Progenitor cell of endocrine pancreas (in vitro differentiated cells): Measurements from ENCODE around the gene CLEC10A. TPM values are rescaled to one million over a fixed set of nuclear protein-coding genes. Genes with fewer than 3 reads are reported as not detected.
"Not testable (repeated sequence)": the region's sequence is repeated elsewhere in the genome, so short reads cannot be mapped to it uniquely, and the experiment has no call there.

ENCODE experiments used
- DNase-seq: peaks from one replicate; pipeline ENCODE4 v3.0.0; 2021; ENCODE audit warnings: low spot score; ENCODE audit not compliant: unreplicated experiment
- H3K27ac Mint-ChIP-seq: 2 replicates; pipeline ENCODE4 v1.8.0; 2021; ENCODE audit warnings: mild to moderate bottlenecking, moderate library complexity, mixed read lengths
- H3K27me3 Mint-ChIP-seq: 2 replicates; pipeline ENCODE4 v1.8.0; 2021; ENCODE audit warnings: mixed read lengths
- H3K36me3 Mint-ChIP-seq: 2 replicates; pipeline ENCODE4 v1.8.0; 2022; ENCODE audit warnings: mixed read lengths; ENCODE audit not compliant: insufficient read depth
- H3K4me1 Mint-ChIP-seq: 2 replicates; pipeline ENCODE4 v1.8.0; 2021; ENCODE audit warnings: low read depth, mixed read lengths
- H3K4me3 Mint-ChIP-seq: 2 replicates; pipeline ENCODE4 v1.8.0; 2021; ENCODE audit warnings: low read depth, mild to moderate bottlenecking, moderate library complexity, mixed read lengths
- H3K9me3 Mint-ChIP-seq: 2 replicates; pipeline ENCODE4 v1.8.0; 2021; ENCODE audit warnings: low read depth, mixed read lengths
- long read RNA-seq: library from polyadenylated mRNA; unstranded; transcript quantifications from one replicate; pipeline ENCODE4 v2.0.0, GENCODE V29; 2020
- total RNA-seq: library from RNA; stranded (reverse); gene quantifications from 2 replicates; pipeline ENCODE4 v1.2.1, GENCODE V29; 2021
- TF ChIP-seq, protein P1 (sequence below): fragments of 200-600 bp; sonication (generic); IDR thresholded peaks from one replicate; pipeline ENCODE4 v1.5.0; 2021; ENCODE audit warnings: antibody characterized with exemption, mild to moderate bottlenecking; ENCODE audit not compliant: unreplicated experiment

The CLEC10A gene, protein sequence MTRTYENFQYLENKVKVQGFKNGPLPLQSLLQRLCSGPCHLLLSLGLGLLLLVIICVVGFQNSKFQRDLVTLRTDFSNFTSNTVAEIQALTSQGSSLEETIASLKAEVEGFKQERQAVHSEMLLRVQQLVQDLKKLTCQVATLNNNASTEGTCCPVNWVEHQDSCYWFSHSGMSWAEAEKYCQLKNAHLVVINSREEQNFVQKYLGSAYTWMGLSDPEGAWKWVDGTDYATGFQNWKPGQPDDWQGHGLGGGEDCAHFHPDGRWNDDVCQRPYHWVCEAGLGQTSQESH
- total RNA-seq, result not detected in 2 replicates
- long read RNA-seq, result 0 reads

DNA sequence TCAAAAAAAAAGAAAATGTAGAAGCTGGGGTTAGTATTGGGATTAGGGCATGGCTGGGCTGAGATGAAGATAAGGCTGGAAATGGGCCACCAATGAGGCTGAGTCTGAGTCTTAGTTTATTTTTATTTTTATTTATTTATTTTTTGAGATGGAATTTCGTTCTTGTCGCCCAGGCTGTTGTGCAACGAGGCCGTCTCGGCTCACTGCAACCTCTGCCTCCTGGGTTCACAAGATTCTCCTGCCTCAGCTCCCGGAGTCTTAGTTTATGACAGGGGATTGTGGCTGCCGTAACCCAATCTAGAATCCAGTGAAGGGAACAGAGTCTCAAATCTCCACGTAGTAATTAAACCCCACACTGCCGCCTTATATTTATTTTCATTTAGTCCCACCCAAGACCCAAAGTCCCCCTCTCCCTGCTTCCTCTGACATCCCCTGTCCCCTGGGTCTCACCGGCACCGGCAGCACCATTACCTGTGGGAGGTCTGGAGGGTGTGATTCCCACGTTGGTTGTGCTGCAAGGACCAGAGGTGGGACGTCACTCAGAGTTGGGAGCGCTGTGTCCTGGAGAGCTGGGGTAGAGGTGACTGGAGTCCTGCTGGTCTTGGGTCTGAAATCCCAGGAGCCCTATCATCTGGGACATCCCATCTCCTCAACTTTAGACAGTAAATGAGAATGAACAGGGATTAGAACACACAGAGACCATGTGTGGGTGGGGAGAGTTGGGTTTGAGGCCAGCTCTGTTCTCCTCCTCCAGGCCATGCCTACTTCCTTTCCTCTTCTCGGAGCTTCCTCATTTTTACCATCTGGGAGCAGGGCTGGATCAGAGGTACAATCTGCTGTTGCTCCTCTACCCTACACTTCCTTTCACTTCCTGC, at the start of gene CLEC10A:
Gene CLEC10A, minus strand, starts transcription at position 671 of the 875 bp plus-strand sequence. CDS start 1,439 bp downstream, outside the sequence.
- Mint-ChIP-seq H3K4me3 (no peak within 1 kb of the TSS), H3K27me3 (peaks cover 8% of the 10 kb centered on the region), H3K27ac (no peak within 1 kb of the TSS), H3K9me3 (no peaks in the 10 kb centered on the region), H3K36me3 (no peaks in the 10 kb centered on the region), H3K4me1 (no peaks in the 10 kb centered on the region)
- TF ChIP-seq, protein P1, sequence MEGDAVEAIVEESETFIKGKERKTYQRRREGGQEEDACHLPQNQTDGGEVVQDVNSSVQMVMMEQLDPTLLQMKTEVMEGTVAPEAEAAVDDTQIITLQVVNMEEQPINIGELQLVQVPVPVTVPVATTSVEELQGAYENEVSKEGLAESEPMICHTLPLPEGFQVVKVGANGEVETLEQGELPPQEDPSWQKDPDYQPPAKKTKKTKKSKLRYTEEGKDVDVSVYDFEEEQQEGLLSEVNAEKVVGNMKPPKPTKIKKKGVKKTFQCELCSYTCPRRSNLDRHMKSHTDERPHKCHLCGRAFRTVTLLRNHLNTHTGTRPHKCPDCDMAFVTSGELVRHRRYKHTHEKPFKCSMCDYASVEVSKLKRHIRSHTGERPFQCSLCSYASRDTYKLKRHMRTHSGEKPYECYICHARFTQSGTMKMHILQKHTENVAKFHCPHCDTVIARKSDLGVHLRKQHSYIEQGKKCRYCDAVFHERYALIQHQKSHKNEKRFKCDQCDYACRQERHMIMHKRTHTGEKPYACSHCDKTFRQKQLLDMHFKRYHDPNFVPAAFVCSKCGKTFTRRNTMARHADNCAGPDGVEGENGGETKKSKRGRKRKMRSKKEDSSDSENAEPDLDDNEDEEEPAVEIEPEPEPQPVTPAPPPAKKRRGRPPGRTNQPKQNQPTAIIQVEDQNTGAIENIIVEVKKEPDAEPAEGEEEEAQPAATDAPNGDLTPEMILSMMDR, result no peak
- no peak for DNase-seq

DNA sequence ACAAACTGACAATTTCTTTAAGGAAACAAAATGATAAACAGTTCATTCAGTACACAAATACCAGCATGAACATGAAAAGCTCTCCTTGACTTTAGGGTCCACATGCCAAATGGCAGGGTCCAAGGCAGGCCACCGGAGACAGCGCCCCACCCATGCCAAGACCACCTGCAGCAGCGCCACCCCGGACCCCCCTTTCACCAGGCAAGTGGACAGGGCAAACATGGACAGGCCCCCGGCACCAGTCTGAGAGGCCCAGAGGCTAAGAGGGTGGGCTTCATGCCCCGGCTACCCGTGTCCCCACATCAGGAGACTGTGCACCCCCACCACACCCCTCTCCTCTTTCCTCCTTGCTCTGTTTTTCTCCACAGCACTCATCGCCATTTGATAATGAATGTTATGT, 49.3 kb upstream of the CLEC10A start:
- peaks cover 21% of the 10 kb centered on the region for H3K4me1 Mint-ChIP-seq
- H3K36me3 Mint-ChIP-seq, result no peaks in the 10 kb centered on the region
- H3K9me3 Mint-ChIP-seq, result no peaks in the 10 kb centered on the region
- DNase-seq, result no peak
- H3K27me3 Mint-ChIP-seq, result peaks cover 2% of the 10 kb centered on the region
- TF ChIP-seq, protein P1, result no peak
- H3K27ac Mint-ChIP-seq, result no peak overlapping the region
- H3K4me3 Mint-ChIP-seq, result no peak overlapping the region

DNA sequence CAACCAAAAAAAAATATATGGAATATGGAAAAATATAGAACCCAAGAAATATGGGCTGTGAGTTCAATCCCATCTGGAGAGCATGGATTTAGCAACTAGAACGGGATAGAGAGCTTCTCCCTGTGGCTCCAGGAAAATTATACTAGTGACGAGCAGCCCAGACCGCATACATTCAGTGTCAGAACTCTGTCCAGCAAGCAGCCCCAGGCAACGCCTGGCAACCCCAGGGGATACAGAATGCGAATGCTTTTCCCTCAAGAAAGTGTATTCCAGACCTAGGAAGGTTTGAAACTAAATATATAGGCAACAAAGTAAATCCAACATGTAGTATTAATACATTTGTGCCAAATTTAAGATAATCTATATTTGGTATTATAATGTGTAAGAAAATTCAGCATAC, 48.1 kb upstream of the CLEC10A start:
- DNase-seq, result no peak
- TF ChIP-seq, protein P1, result no peak
- Mint-ChIP-seq H3K4me3 (no peak overlapping the region), H3K36me3 (no peaks in the 10 kb centered on the region), H3K9me3 (no peaks in the 10 kb centered on the region), H3K4me1 (peaks cover 21% of the 10 kb centered on the region), H3K27me3 (peaks cover 4% of the 10 kb centered on the region), H3K27ac (no peak overlapping the region)

DNA sequence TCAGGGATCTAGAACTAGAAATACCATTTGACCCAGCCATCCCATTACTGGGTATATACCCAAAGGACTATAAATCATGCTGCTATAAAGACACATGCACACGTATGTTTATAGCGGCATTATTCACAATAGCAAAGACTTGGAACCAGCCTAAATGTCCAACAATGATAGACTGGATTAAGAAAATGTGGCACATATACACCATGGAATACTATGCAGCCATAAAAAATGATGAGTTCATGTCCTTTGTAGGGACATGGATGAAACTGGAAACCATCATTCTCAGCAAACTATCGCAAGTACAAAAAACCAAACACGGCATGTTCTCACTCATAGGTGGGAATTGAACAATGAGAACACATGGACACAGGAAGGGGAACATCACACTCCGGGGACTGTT, 47.5 kb upstream of the CLEC10A start:
- peaks cover 16% of the 10 kb centered on the region for H3K4me1 Mint-ChIP-seq
- not testable (repeated sequence) for H3K36me3 Mint-ChIP-seq

DNA sequence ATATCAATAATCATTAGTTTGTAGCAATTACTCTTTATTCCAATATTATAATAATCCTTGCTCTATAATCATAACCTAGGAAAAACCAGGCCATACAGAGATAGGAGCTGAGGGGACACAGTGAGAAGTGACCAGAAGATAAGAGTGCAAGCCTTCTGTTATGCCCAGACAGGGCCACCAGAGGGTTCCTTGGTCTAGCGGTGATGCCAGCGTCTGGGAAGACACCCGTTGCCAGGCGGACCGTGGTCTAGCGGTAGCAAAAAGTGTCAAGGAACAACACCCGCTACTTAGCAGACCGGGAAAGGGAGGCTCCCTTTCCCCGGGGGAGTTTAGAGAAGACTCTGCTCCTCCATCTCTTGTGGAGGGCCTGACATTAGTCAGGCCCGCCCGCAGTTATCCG, 46.3 kb upstream of the CLEC10A start:
- H3K27me3 Mint-ChIP-seq, H3K36me3 Mint-ChIP-seq, H3K9me3 Mint-ChIP-seq, DNase-seq, H3K27ac Mint-ChIP-seq, H3K4me3 Mint-ChIP-seq: not testable (repeated sequence)
- H3K4me1 Mint-ChIP-seq, result peaks cover 12% of the 10 kb centered on the region

More for the DNA sequence above, 47.5 kb upstream of the CLEC10A start:
- not testable (repeated sequence) for H3K4me3 Mint-ChIP-seq, H3K27ac Mint-ChIP-seq, H3K27me3 Mint-ChIP-seq, DNase-seq, H3K9me3 Mint-ChIP-seq

DNA sequence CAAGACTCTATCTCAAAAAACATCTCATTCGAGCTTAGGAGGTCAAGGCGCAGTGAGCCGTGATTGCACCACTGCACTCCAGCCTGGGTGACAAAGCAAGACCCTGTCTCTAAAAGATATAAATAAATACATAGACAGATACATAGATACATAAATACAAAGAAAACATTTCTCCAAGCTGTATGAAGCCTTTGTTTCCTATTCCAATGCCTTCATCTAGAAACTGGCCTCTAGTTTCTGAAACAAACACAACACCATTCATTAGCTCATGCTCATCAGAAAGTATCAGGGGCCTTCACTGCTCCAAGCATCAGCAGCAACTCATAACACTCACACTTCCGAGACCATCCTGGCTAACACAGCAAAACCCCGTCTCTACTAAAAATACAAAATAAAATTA, 44.9 kb upstream of the CLEC10A start:
- no peak overlapping the region for H3K4me3 Mint-ChIP-seq
- no peak overlapping the region for H3K27ac Mint-ChIP-seq
- TF ChIP-seq, protein P1, result no peak
- H3K36me3 Mint-ChIP-seq, result no peaks in the 10 kb centered on the region
- peaks cover 2% of the 10 kb centered on the region for H3K4me1 Mint-ChIP-seq
- no peak for DNase-seq
- H3K9me3 Mint-ChIP-seq, result no peaks in the 10 kb centered on the region
- H3K27me3 Mint-ChIP-seq, result peaks cover 5% of the 10 kb centered on the region
